ENCODE results near the gene RBMS2. TPM values are rescaled to one million over a fixed set of nuclear protein-coding genes. Genes with fewer than 3 reads are reported as not detected.
A peak's percentile ranks its signal among the peaks of the same experiment; 100 is the strongest.

RBMS2 gene
- total and polyA plus RNA-seq, 2 experiments from 2014 or later = 15.2 to 18.8 TPM

- 67% methylated on average over 1 of the region's 1 CpG for WGBS (ENCODE audit: low lambda C conversion rate, missing lambda C conversion rate)
- Histone ChIP-seq H3K4me2 (no peak overlapping the region), H3K9me3 (ENCODE audit: low read depth) (no peaks in the 10 kb centered on the region), H3K36me3 (replicated peaks; ENCODE audit: insufficient read depth, low read depth) (no peaks in the 10 kb centered on the region), H4K20me1 (ENCODE audit: insufficient read depth, poor library complexity, severe bottlenecking) (no peaks in the 10 kb centered on the region), H3K4me1 (ENCODE audit: insufficient read depth) (no peaks in the 10 kb centered on the region), H2AFZ (no peak overlapping the region), H3K4me3 (no peak overlapping the region), H3K9me2 (replicated peaks; ENCODE audit: insufficient read depth) (no peaks in the 10 kb centered on the region), H3K27me3 (no peaks in the 10 kb centered on the region), H3K79me2 (no peaks in the 10 kb centered on the region), H3K27ac (peak overlapping the region; percentile 31)
- DNase-seq (ENCODE audit: low spot score) = peak; percentile 61
- TF ChIP-seq CTCF (IDR thresholded peaks at IDR 0.05; ENCODE audit: poor library complexity) (no peak), EZH2phosphoT487 (IDR thresholded peaks at IDR 0.05; ENCODE audit: low read depth, severe bottlenecking, unreplicated experiment) (no peak), EZH2 (IDR thresholded peaks at IDR 0.05; ENCODE audit: borderline replicate concordance) (no peak)
These were observed 44.6 kb upstream of the RBMS2 start for GRCh38 chr12:56476972-56477432.

- H3K4me1 ChIP-seq (ENCODE audit: insufficient read depth) = no peaks in the 10 kb centered on the region
- no peak overlapping the region for H2AFZ ChIP-seq
- H3K9me2 ChIP-seq (replicated peaks; ENCODE audit: insufficient read depth) = no peaks in the 10 kb centered on the region
- DNase-seq (ENCODE audit: low spot score) = no peak
- WGBS (ENCODE audit: low lambda C conversion rate, missing lambda C conversion rate) = 91% methylated on average over 6 of the region's 6 CpGs
- no peaks in the 10 kb centered on the region for H3K79me2 ChIP-seq
- no peaks in the 10 kb centered on the region for H3K36me3 ChIP-seq (replicated peaks; ENCODE audit: insufficient read depth, low read depth)
- H4K20me1 ChIP-seq (ENCODE audit: insufficient read depth, poor library complexity, severe bottlenecking) = no peaks in the 10 kb centered on the region
- H3K27ac ChIP-seq = peak overlapping the region; percentile 31
- no peak overlapping the region for H3K4me3 ChIP-seq
- H3K27me3 ChIP-seq = no peaks in the 10 kb centered on the region
- no peak for TF ChIP-seq CTCF (IDR thresholded peaks at IDR 0.05; ENCODE audit: poor library complexity)
- no peak for TF ChIP-seq EZH2phosphoT487 (IDR thresholded peaks at IDR 0.05; ENCODE audit: low read depth, severe bottlenecking, unreplicated experiment)
- TF ChIP-seq EZH2 (IDR thresholded peaks at IDR 0.05; ENCODE audit: borderline replicate concordance) = no peak
- H3K9me3 ChIP-seq (ENCODE audit: low read depth) = no peaks in the 10 kb centered on the region
- H3K4me2 ChIP-seq = no peak overlapping the region
These were observed 43.9 kb upstream of the RBMS2 start for GRCh38 chr12:56477521-56478225.

GRCh38 chr12:56479625-56480024 lies 42.0 kb upstream of the RBMS2 start:
- no peak overlapping the region for H3K4me3 ChIP-seq
- H3K79me2 ChIP-seq = no peaks in the 10 kb centered on the region
- H3K9me2 ChIP-seq (replicated peaks; ENCODE audit: insufficient read depth) = no peaks in the 10 kb centered on the region
- no peaks in the 10 kb centered on the region for H3K4me1 ChIP-seq (ENCODE audit: insufficient read depth)
- TF ChIP-seq EZH2phosphoT487 (IDR thresholded peaks at IDR 0.05; ENCODE audit: low read depth, severe bottlenecking, unreplicated experiment) (no peak), CTCF (IDR thresholded peaks at IDR 0.05; ENCODE audit: poor library complexity) (no peak), EZH2 (IDR thresholded peaks at IDR 0.05; ENCODE audit: borderline replicate concordance) (no peak)
- no peak overlapping the region for H2AFZ ChIP-seq
- H3K4me2 ChIP-seq = no peak overlapping the region
- WGBS (ENCODE audit: low lambda C conversion rate, missing lambda C conversion rate) = 93% methylated on average over 7 of the region's 7 CpGs
- H3K27me3 ChIP-seq = no peaks in the 10 kb centered on the region
- H4K20me1 ChIP-seq (ENCODE audit: insufficient read depth, poor library complexity, severe bottlenecking) = no peaks in the 10 kb centered on the region
- no peaks in the 10 kb centered on the region for H3K9me3 ChIP-seq (ENCODE audit: low read depth)
- H3K36me3 ChIP-seq (replicated peaks; ENCODE audit: insufficient read depth, low read depth) = no peaks in the 10 kb centered on the region
- no peak overlapping the region for H3K27ac ChIP-seq
- no peak for DNase-seq (ENCODE audit: low spot score)

Data from hepatocyte (in vitro differentiated cells).